Lung (tissue), 12 donors: Measurements from ENCODE around the gene RPH3AL. TPM values are rescaled to one million over a fixed set of nuclear protein-coding genes. Genes with fewer than 3 reads are reported as not detected.

Source experiments
- ATAC-seq: fragments of 200-7000 bp; cut with Tn5 transposase; one replicate; pipeline ENCODE4 v1.9.1; 2020; ENCODE audit warnings: moderate number of reproducible peaks; ENCODE audit not compliant: insufficient read depth, low FRiP score
- DNase-seq, 3 donors: peaks; one replicate each; pipeline ENCODE4 v3.0.0-alpha.2; 2013 to 2017
- H3K27ac ChIP-seq, 2 donors: one replicate each; pipeline ENCODE4 v1.5.1; 2013; ENCODE audit warnings: mild to moderate bottlenecking in 2 of 2, moderate library complexity in 2 of 2, control low read depth in 1 of 2, inconsistent platforms in 1 of 2, low read depth in 1 of 2, low read length in 1 of 2
- H3K27me3 ChIP-seq, 3 donors: one replicate each; pipeline ENCODE4 v1.5.1; 2013; ENCODE audit warnings: low read length in 2 of 3; ENCODE audit not compliant: control insufficient read depth in 3 of 3, insufficient read depth in 3 of 3
- H3K36me3 ChIP-seq, 4 donors: one replicate each; pipeline ENCODE4 v1.5.1; 2013; ENCODE audit warnings: low read length in 4 of 4, mild to moderate bottlenecking in 1 of 4, moderate library complexity in 1 of 4; ENCODE audit not compliant: control insufficient read depth in 4 of 4, insufficient read depth in 4 of 4
- H3K4me1 ChIP-seq, 5 donors: one replicate each; pipeline ENCODE4 v1.5.1; 2013; ENCODE audit warnings: low read length in 5 of 5, mild to moderate bottlenecking in 2 of 5, moderate library complexity in 1 of 5; ENCODE audit not compliant: control insufficient read depth in 5 of 5, insufficient read depth in 5 of 5
- H3K4me3 ChIP-seq: one replicate; pipeline ENCODE4 v1.5.1; 2013; ENCODE audit warnings: mild to moderate bottlenecking, control low read depth, moderate library complexity
- H3K9ac ChIP-seq, 2 donors: one replicate each; pipeline ENCODE4 v1.5.1; 2013; ENCODE audit warnings: low read length in 2 of 2, control low read depth in 1 of 2; ENCODE audit not compliant: insufficient read depth in 1 of 2
- H3K9me3 ChIP-seq, 4 donors: one replicate each; pipeline ENCODE4 v1.5.1; 2013; ENCODE audit warnings: low read length in 3 of 4, mild to moderate bottlenecking in 1 of 4, moderate library complexity in 1 of 4; ENCODE audit not compliant: control insufficient read depth in 4 of 4, insufficient read depth in 3 of 4
- CTCF ChIP-seq: IDR thresholded peaks from 2 replicates; pipeline ENCODE4 v1.5.1; 2012; ENCODE audit warnings: mild to moderate bottlenecking; ENCODE audit errors: control extremely low read depth, extremely low read depth
- WGBS, 2 donors: extraction: QIAGEN DNeasy Blood & Tissue Kit; methylation state at CpG; one replicate each; pipeline ENCODE4 v1.1.7; 2013; 5-methylcytosine and 5-hydroxymethylcytosine counted together
- polyA plus RNA-seq, 2 donors: library from polyadenylated mRNA; stranded (reverse); fragments of 200-250 nt; gene quantifications; one replicate each; pipeline ENCODE4 v1.2.1, GENCODE V29; 2013
- total RNA-seq, 2 donors: library from RNA; depleted of rRNA in 1 of 2; stranded (reverse); fragments of >200 nt in 1 of 2; gene quantifications; one replicate each; pipeline ENCODE4 v1.2.1, GENCODE V29; 2014 to 2021
- donor health status: control.
- donor health status: control.
- donor health status: Bipolar disorder and iron deficiency.
- donor health status: healthy.
- donor health status: DM: yes; HTN: yes; CAD: no.

The RPH3AL gene
- total and polyA plus RNA-seq, 4 donors: 19.5 to 76.6 (median 21.6) TPM

DNA sequence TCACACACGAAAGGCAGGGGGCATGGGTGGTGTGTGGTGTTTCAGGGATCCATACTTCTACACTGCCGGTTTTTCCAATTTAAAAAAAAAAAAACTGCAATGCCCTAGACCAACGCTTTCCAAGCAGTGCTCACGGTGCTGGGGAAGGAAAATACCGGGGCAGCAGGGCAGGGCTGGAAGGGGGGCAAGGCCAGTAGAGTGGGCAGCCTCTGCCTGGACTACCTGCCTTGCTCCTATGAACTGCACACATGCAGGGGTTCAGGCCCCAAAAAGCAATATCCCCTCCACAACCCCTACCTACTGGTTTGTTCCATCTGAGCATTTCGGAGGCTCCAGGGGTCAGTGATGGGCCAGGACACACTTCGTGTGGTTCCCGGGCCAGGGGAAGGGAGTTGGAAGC, 29.4 kb downstream of the RPH3AL start:
- Histone ChIP-seq H3K36me3 (peaks cover 0 to 27% (median 0%) of the 10 kb centered on the region in 4 donors), H3K4me3 (no peak overlapping the region), H3K27ac (no peak overlapping the region), H3K27me3 (peaks cover 0 to 20% (median 12%) of the 10 kb centered on the region in 3 donors), H3K9ac (no peak overlapping the region), H3K9me3 (no peaks in the 10 kb centered on the region), H3K4me1 (peaks cover 0 to 7% (median 0%) of the 10 kb centered on the region in 5 donors)
- WGBS, 2 donors: 80% methylated on average over 8 of the region's 8 CpGs
- DNase-seq (no peak), ATAC-seq (no peak)
- TF ChIP-seq CTCF: no peak

DNA sequence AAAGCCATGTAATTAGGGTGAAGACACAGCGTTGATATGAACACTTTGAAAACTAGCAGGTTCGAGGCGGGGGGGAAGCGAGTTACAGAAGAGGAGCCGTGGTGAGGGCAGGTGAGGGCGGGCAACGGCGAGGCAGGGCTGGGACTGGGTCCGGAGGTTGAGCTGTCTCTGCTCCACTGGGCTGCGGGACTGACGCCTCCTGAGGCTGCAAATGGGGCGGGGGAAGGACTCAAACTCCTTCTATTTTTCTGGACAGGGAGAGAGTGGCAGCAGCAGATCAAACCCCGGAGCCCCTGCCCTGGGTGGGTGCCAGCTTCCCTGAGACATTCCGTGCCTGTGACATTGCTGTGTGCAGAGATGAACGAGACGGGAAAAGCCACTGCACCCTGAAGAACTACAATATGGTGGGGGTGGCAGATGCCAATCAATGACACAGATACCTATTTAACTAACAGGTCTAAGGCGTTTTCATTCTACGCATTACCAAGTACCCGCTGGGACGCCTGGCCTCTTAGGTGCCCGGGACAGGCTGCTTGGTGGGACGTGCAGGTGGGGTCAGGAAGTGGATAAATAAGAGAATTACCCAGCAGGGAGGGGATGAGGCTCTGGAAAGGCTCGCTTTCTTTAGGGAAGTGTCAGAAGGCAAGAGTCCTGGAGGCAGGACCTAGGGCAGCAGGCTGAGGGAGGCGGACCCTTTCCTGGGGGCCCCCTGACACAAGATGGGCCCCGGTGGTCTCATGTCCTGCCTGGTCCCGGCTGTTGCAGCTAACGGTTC, 30.4 kb downstream of the RPH3AL start:
- H3K27ac ChIP-seq: no peak overlapping the region
- peaks cover 0 to 20% (median 12%) of the 10 kb centered on the region in 3 donors for H3K27me3 ChIP-seq
- H3K4me1 ChIP-seq: peaks cover 0 to 7% (median 0%) of the 10 kb centered on the region in 5 donors
- ATAC-seq: no peak
- TF ChIP-seq CTCF: no peak
- no peak overlapping the region for H3K4me3 ChIP-seq
- no peak for DNase-seq
- peaks cover 0 to 24% (median 0%) of the 10 kb centered on the region in 4 donors for H3K36me3 ChIP-seq
- no peaks in the 10 kb centered on the region for H3K9me3 ChIP-seq
- 75 to 84% methylated on average over 26 to 27 of the region's 27 CpGs for WGBS, 2 donors
- no peak overlapping the region for H3K9ac ChIP-seq

DNA sequence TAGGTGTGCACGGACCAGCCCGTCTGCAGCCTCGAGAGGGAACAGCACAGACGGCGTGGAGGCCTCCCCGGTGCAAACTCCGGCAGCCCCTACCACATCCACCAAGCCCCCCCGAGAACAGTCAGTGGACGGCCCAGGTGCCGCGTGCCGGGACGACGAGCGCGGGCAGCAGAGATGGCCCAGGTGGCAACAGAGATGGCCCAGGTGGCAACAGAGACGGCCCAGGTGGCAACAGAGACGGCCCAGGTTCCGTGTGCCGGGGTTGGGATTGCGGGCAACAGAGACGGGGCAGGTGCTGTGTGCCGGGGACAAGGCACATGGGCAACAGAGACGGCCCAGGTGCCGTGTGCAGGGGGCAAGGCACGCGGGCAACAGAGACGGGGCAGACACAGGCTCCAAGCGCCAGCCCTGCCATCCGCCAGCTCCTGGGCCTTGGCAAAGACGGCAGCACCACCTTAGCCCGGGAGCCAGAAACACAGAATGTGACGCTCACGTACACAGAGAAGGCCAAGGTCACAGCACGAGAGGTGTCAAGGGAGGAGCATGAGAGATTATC, 31.1 kb downstream of the RPH3AL start:
- Histone ChIP-seq H3K36me3 (peaks cover 0 to 19% (median 0%) of the 10 kb centered on the region in 4 donors), H3K4me3 (no peak overlapping the region), H3K9me3 (no peaks in the 10 kb centered on the region), H3K27me3 (peaks cover 0 to 20% (median 12%) of the 10 kb centered on the region in 3 donors), H3K27ac (no peak overlapping the region), H3K9ac (no peak overlapping the region), H3K4me1 (peaks cover 0 to 7% (median 0%) of the 10 kb centered on the region in 5 donors)
- ATAC-seq (no peak), DNase-seq (no peak)
- TF ChIP-seq CTCF: no peak
- 73 to 82% methylated on average over 32 to 35 of the region's 35 CpGs for WGBS, 2 donors
